Lung (tissue), 12 donors: Measurements from ENCODE around the gene RER1. TPM values are rescaled to one million over a fixed set of nuclear protein-coding genes. Genes with fewer than 3 reads are reported as not detected.

Experiments
- ATAC-seq: fragments of 200-7000 bp; cut with Tn5 transposase; one replicate; pipeline ENCODE4 v1.9.1; 2020; ENCODE audit warnings: moderate number of reproducible peaks; ENCODE audit not compliant: insufficient read depth, low FRiP score
- DNase-seq, 3 donors: peaks; one replicate each; pipeline ENCODE4 v3.0.0-alpha.2; 2013 to 2017
- H3K27ac ChIP-seq, 2 donors: one replicate each; pipeline ENCODE4 v1.5.1; 2013; ENCODE audit warnings: mild to moderate bottlenecking in 2 of 2, moderate library complexity in 2 of 2, control low read depth in 1 of 2, inconsistent platforms in 1 of 2, low read depth in 1 of 2, low read length in 1 of 2
- H3K27me3 ChIP-seq, 3 donors: one replicate each; pipeline ENCODE4 v1.5.1; 2013; ENCODE audit warnings: low read length in 2 of 3; ENCODE audit not compliant: control insufficient read depth in 3 of 3, insufficient read depth in 3 of 3
- H3K36me3 ChIP-seq, 4 donors: one replicate each; pipeline ENCODE4 v1.5.1; 2013; ENCODE audit warnings: low read length in 4 of 4, mild to moderate bottlenecking in 1 of 4, moderate library complexity in 1 of 4; ENCODE audit not compliant: control insufficient read depth in 4 of 4, insufficient read depth in 4 of 4
- H3K4me1 ChIP-seq, 5 donors: one replicate each; pipeline ENCODE4 v1.5.1; 2013; ENCODE audit warnings: low read length in 5 of 5, mild to moderate bottlenecking in 2 of 5, moderate library complexity in 1 of 5; ENCODE audit not compliant: control insufficient read depth in 5 of 5, insufficient read depth in 5 of 5
- H3K4me3 ChIP-seq: one replicate; pipeline ENCODE4 v1.5.1; 2013; ENCODE audit warnings: mild to moderate bottlenecking, control low read depth, moderate library complexity
- H3K9ac ChIP-seq, 2 donors: one replicate each; pipeline ENCODE4 v1.5.1; 2013; ENCODE audit warnings: low read length in 2 of 2, control low read depth in 1 of 2; ENCODE audit not compliant: insufficient read depth in 1 of 2
- H3K9me3 ChIP-seq, 4 donors: one replicate each; pipeline ENCODE4 v1.5.1; 2013; ENCODE audit warnings: low read length in 3 of 4, mild to moderate bottlenecking in 1 of 4, moderate library complexity in 1 of 4; ENCODE audit not compliant: control insufficient read depth in 4 of 4, insufficient read depth in 3 of 4
- CTCF ChIP-seq: IDR thresholded peaks from 2 replicates; pipeline ENCODE4 v1.5.1; 2012; ENCODE audit warnings: mild to moderate bottlenecking; ENCODE audit errors: control extremely low read depth, extremely low read depth
- WGBS, 2 donors: extraction: QIAGEN DNeasy Blood & Tissue Kit; methylation state at CpG; one replicate each; pipeline ENCODE4 v1.1.7; 2013; 5-methylcytosine and 5-hydroxymethylcytosine counted together
- polyA plus RNA-seq, 2 donors: library from polyadenylated mRNA; stranded (reverse); fragments of 200-250 nt; gene quantifications; one replicate each; pipeline ENCODE4 v1.2.1, GENCODE V29; 2013
- total RNA-seq, 2 donors: library from RNA; depleted of rRNA in 1 of 2; stranded (reverse); fragments of >200 nt in 1 of 2; gene quantifications; one replicate each; pipeline ENCODE4 v1.2.1, GENCODE V29; 2014 to 2021
- donor health status: control.
- donor health status: control.
- donor health status: Bipolar disorder and iron deficiency.
- donor health status: healthy.
- donor health status: DM: yes; HTN: yes; CAD: no.

Gene RER1
- total and polyA plus RNA-seq, 4 donors = 71.7 to 134 (median 87.9) TPM

- Histone ChIP-seq H3K9ac (no peak overlapping the region), H3K4me1 (peaks cover 0 to 16% (median 12%) of the 10 kb centered on the region in 5 donors), H3K27ac (no peak overlapping the region), H3K36me3 (peaks cover 3 to 51% (median 14%) of the 10 kb centered on the region in 4 donors), H3K27me3 (no peaks in the 10 kb centered on the region), H3K9me3 (no peaks in the 10 kb centered on the region), H3K4me3 (no peak overlapping the region)
- ATAC-seq = no peak
- TF ChIP-seq CTCF = no peak
- DNase-seq = no peak
- WGBS, 2 donors = 87% methylated on average over 12 to 13 of the region's 13 CpGs
These were observed 17.2 kb downstream of the RER1 start for GRCh38 chr1:2408859-2409276.

- Histone ChIP-seq H3K36me3 (peaks cover 0 to 43% (median 11%) of the 10 kb centered on the region in 4 donors), H3K9me3 (no peaks in the 10 kb centered on the region)
- no peak for DNase-seq
These were observed 18.1 kb downstream of the RER1 start for GRCh38 chr1:2409745-2410144.

GRCh38 chr1:2411801-2412394, 20.3 kb downstream of the RER1 start:
- H3K27me3 ChIP-seq = no peaks in the 10 kb centered on the region
- H3K9ac ChIP-seq = peak overlapping the region; percentile 52 to 55
- peaks cover 0 to 26% (median 3%) of the 10 kb centered on the region in 4 donors for H3K36me3 ChIP-seq
- WGBS, 2 donors = 5 to 7% methylated on average over 31 to 38 of the region's 38 CpGs
- no peaks in the 10 kb centered on the region for H3K9me3 ChIP-seq
- peak overlapping the region; percentile 69 to 84 for H3K27ac ChIP-seq
- peaks cover 0 to 22% (median 12%) of the 10 kb centered on the region in 5 donors for H3K4me1 ChIP-seq
- TF ChIP-seq CTCF = no peak
- H3K4me3 ChIP-seq = peak overlapping the region; percentile 86
- DNase-seq (no peak), ATAC-seq (peak; percentile 19)

More at GRCh38 chr1:2409745-2410144, 18.1 kb downstream of the RER1 start:
- Histone ChIP-seq H3K27me3 (no peaks in the 10 kb centered on the region), H3K27ac (no peak overlapping the region), H3K4me3 (no peak overlapping the region), H3K4me1 (peaks cover 0 to 21% (median 12%) of the 10 kb centered on the region in 5 donors), H3K9ac (no peak overlapping the region)
- ATAC-seq = no peak
- 93 to 96% methylated on average over 12 of the region's 12 CpGs for WGBS, 2 donors
- no peak for TF ChIP-seq CTCF
